ENCODE results near the gene UBL4A. TPM values are rescaled to one million over a fixed set of nuclear protein-coding genes. Genes with fewer than 3 reads are reported as not detected.

Gene UBL4A
- total and polyA plus RNA-seq, 4 donors: 21.3 to 39.6 (median 30.6) TPM

DNA sequence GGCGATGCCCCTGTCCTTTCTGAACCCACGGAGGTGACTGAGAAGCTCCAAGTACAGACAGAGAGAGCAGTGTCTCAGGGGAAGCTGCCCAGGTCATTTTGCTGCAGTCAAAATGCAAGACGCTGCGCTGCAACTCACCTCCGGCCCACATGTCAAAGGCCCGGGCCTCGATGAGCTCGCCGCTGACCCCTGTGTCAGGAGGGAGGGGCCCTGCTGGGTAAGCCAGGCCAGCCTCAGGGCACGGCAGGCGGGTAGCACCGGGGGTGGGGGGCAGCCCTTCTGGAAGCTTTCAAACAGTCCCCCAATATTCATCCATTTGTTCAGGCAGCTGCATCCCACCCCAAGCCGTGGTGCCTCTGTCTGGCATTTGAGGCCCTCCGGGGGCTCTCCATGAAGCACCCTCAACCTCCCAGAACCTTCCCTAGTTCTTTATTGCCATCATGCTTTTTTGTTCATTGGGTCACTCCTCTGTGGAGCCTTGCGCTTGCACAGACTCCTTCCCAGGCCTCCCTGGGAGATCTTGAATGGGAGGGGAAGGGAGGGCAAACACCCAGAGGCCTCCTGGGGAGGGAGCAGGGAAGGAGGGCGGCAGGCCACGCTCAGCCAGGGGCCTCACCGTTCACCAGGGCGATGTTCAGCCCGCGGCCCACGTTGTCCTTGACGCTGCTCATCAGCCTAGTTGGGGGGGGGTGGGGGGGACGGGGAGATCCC lies 21.4 kb upstream of the UBL4A start:
- no peak overlapping the region for H3K27ac ChIP-seq (ENCODE audit: low read depth in 1 of 2, low read length in 1 of 2)
- TF ChIP-seq, protein P1, sequence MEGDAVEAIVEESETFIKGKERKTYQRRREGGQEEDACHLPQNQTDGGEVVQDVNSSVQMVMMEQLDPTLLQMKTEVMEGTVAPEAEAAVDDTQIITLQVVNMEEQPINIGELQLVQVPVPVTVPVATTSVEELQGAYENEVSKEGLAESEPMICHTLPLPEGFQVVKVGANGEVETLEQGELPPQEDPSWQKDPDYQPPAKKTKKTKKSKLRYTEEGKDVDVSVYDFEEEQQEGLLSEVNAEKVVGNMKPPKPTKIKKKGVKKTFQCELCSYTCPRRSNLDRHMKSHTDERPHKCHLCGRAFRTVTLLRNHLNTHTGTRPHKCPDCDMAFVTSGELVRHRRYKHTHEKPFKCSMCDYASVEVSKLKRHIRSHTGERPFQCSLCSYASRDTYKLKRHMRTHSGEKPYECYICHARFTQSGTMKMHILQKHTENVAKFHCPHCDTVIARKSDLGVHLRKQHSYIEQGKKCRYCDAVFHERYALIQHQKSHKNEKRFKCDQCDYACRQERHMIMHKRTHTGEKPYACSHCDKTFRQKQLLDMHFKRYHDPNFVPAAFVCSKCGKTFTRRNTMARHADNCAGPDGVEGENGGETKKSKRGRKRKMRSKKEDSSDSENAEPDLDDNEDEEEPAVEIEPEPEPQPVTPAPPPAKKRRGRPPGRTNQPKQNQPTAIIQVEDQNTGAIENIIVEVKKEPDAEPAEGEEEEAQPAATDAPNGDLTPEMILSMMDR (IDR thresholded peaks at IDR 0.05; ENCODE audit: control extremely low read depth, extremely low read depth): no peak
- no peak overlapping the region for H3K4me3 ChIP-seq
- no peak overlapping the region for H3K9ac ChIP-seq (ENCODE audit: insufficient read depth in 1 of 2, low read length in 2 of 2)
- peaks cover 0 to 16% (median under 1%) of the 10 kb centered on the region in 4 donors for H3K9me3 ChIP-seq (ENCODE audit: control insufficient read depth in 4 of 4, insufficient read depth in 3 of 4, low read length in 3 of 4)
- peaks cover 2 to 11% (median 5%) of the 10 kb centered on the region in 4 donors for H3K36me3 ChIP-seq (ENCODE audit: control insufficient read depth in 4 of 4, insufficient read depth in 4 of 4, low read length in 4 of 4)
- no peaks in the 10 kb centered on the region for H3K27me3 ChIP-seq (ENCODE audit: control insufficient read depth in 3 of 3, insufficient read depth in 3 of 3, low read length in 2 of 3)
- ATAC-seq (ENCODE audit: insufficient read depth, low FRiP score) (no peak), DNase-seq (no peak)
- 88 to 93% methylated on average over 18 to 24 of the region's 24 CpGs for WGBS, 2 donors
- no peaks in the 10 kb centered on the region for H3K4me1 ChIP-seq (ENCODE audit: control insufficient read depth in 5 of 5, insufficient read depth in 5 of 5, low read length in 5 of 5)

DNA sequence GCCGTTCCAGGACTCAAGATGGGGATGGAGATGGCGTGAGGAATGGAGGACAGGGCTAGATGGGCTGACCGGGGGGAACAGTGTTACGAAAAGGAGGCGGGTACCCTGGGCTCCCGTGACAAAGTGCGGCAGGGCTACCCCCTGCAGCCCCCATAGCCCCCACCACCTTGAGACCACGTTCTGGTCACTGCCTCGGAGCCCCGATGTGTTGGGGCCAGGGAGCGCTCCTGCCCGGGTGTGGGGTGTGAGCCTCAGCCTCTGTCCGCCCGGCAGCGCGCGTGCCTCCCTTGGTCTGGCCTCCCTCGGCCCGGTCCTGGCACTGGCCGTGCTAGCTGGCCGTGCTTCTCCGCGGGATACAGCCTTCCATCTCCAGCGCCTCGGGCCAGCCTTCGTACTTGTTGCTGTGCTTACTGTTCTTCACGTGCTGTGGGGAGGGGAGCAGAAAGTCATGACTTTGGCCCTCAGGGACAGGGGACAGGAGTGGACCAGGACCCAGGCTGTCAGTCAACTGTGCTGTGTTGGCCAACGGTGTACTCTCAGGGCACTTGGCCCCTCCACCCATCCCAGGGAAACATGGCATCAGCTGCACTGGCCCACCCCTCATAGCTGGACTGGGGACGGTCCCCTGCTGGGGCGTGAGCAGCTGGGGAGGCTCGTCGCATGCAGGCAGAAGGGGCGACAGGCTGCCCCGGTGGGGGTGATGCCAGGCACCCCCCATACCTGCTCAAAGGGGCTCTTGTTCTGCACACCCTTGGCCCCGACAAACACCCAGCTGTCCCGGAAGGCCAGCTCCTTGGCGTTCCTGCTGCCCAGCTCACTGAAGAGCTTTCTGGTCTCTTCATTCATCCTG lies 20.3 kb upstream of the UBL4A start:
- no peak overlapping the region for H3K27ac ChIP-seq (ENCODE audit: low read depth in 1 of 2, low read length in 1 of 2)
- H3K9ac ChIP-seq (ENCODE audit: insufficient read depth in 1 of 2, low read length in 2 of 2): no peak overlapping the region
- H3K4me1 ChIP-seq (ENCODE audit: control insufficient read depth in 5 of 5, insufficient read depth in 5 of 5, low read length in 5 of 5): no peaks in the 10 kb centered on the region
- no peaks in the 10 kb centered on the region for H3K27me3 ChIP-seq (ENCODE audit: control insufficient read depth in 3 of 3, insufficient read depth in 3 of 3, low read length in 2 of 3)
- 93 to 94% methylated on average over 15 to 37 of the region's 37 CpGs for WGBS, 2 donors
- peaks cover 2 to 11% (median 5%) of the 10 kb centered on the region in 4 donors for H3K36me3 ChIP-seq (ENCODE audit: control insufficient read depth in 4 of 4, insufficient read depth in 4 of 4, low read length in 4 of 4)
- DNase-seq: no peak
- TF ChIP-seq, protein P1 (IDR thresholded peaks at IDR 0.05; ENCODE audit: control extremely low read depth, extremely low read depth): no peak
- no peak for ATAC-seq (ENCODE audit: insufficient read depth, low FRiP score)
- H3K4me3 ChIP-seq: no peak overlapping the region
- peaks cover 0 to 19% (median under 1%) of the 10 kb centered on the region in 4 donors for H3K9me3 ChIP-seq (ENCODE audit: control insufficient read depth in 4 of 4, insufficient read depth in 3 of 4, low read length in 3 of 4)

DNA sequence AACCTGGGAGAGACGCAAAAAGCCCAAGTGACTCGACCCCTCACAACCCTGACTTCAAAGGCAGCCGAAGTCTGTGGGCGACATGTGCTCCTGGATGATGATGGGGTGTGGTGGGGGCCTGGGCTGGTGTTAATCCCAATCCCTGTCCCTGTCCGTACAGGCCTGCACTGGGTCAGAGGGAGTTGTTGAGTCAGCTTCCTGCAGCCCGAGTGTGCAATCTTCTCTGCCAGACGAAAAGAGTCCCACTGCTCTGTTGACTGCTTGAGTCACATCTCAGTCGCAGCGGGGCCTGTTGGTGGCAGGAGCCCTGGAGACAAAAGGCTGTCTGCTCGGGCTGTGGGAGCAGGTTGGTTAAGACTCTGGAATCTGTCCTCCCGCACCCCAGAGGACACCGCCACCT lies 19.3 kb upstream of the UBL4A start:
- H3K27ac ChIP-seq (ENCODE audit: low read depth in 1 of 2, low read length in 1 of 2): no peak overlapping the region
- WGBS, 2 donors: 77 to 86% methylated on average over 12 of the region's 12 CpGs
- TF ChIP-seq, protein P1 (IDR thresholded peaks at IDR 0.05; ENCODE audit: control extremely low read depth, extremely low read depth): no peak
- H3K4me1 ChIP-seq (ENCODE audit: control insufficient read depth in 5 of 5, insufficient read depth in 5 of 5, low read length in 5 of 5): no peaks in the 10 kb centered on the region
- H3K4me3 ChIP-seq: no peak overlapping the region
- peaks cover 2 to 11% (median 5%) of the 10 kb centered on the region in 4 donors for H3K36me3 ChIP-seq (ENCODE audit: control insufficient read depth in 4 of 4, insufficient read depth in 4 of 4, low read length in 4 of 4)
- no peak for DNase-seq
- no peaks in the 10 kb centered on the region for H3K27me3 ChIP-seq (ENCODE audit: control insufficient read depth in 3 of 3, insufficient read depth in 3 of 3, low read length in 2 of 3)
- H3K9ac ChIP-seq (ENCODE audit: insufficient read depth in 1 of 2, low read length in 2 of 2): no peak overlapping the region
- H3K9me3 ChIP-seq (ENCODE audit: control insufficient read depth in 4 of 4, insufficient read depth in 3 of 4, low read length in 3 of 4): peaks cover 0 to 18% (median under 1%) of the 10 kb centered on the region in 4 donors
- peak; percentile 39 for ATAC-seq (ENCODE audit: insufficient read depth, low FRiP score)
